ENCODE measurements around the gene REXO4.

- TF ChIP-seq POLR2A (IDR thresholded peaks at IDR 0.05) = no peak
- no peak for TF ChIP-seq CTCF (IDR thresholded peaks at IDR 0.05)
Measured at GRCh38 chr9:133445293-133445969, 27.6 kb upstream of the REXO4 start.

Data from heart left ventricle (tissue), 13 donors.